Adrenal gland (tissue), 5 donors: ENCODE results near the gene TOR1B.

Experiments
- CTCF ChIP-seq, 6 experiments: fragments of 450-650 bp in 4 of 6; fragments of 200-600 bp in 2 of 6; sonication (generic) in 1 of 6; IDR thresholded peaks; 1 replicate in 5 of 6; 2 replicates in 1 of 6; pipeline versions ENCODE4 v1.5.1 to v1.8.0; 2016 to 2021; ENCODE audit warnings: antibody characterized with exemption in 6 of 6, mild to moderate bottlenecking in 2 of 6, moderate library complexity in 1 of 6
- POLR2A ChIP-seq, 2 donors: fragments of 450-650 bp; IDR thresholded peaks; one replicate each; pipeline ENCODE4 v1.6.1; 2017; ENCODE audit warnings: antibody characterized with exemption in 2 of 2, mild to moderate bottlenecking in 2 of 2, moderate library complexity in 1 of 2
- donor health status: DM: no; HTN: no; CAD: no.

GRCh38 chr9:129774791-129775447 lies 28.1 kb upstream of the TOR1B start:
- TF ChIP-seq CTCF (IDR thresholded peaks at IDR 0.05) = no peak
- TF ChIP-seq POLR2A (IDR thresholded peaks at IDR 0.05) = no peak
